Right cardiac atrium (tissue), 5 donors: ENCODE data around the gene CD34. TPM values are rescaled to one million over a fixed set of nuclear protein-coding genes. Genes with fewer than 3 reads are reported as not detected.

Source experiments
- ATAC-seq, 2 donors: fragments of 200-7000 bp; cut with Tn5 transposase; one replicate each; pipeline versions ENCODE4 v1.8.0 to v1.9.1; 2020; ENCODE audit warnings: moderate library complexity in 2 of 2, mild to moderate bottlenecking in 1 of 2
- DNase-seq, 3 donors: peaks; one replicate each; pipeline ENCODE4 v3.0.0-alpha.2; 2020
- H3K27ac ChIP-seq: one replicate; pipeline ENCODE4 v1.5.1; 2013; ENCODE audit warnings: mild to moderate bottlenecking, low read length, control low read depth, moderate library complexity
- H3K27me3 ChIP-seq: one replicate; pipeline ENCODE4 v1.6.1; 2013; ENCODE audit not compliant: control insufficient read depth, insufficient read depth
- H3K4me1 ChIP-seq: one replicate; pipeline ENCODE4 v1.6.1; 2013; ENCODE audit warnings: low read length; ENCODE audit not compliant: control insufficient read depth, insufficient read depth
- H3K4me3 ChIP-seq: one replicate; pipeline ENCODE4 v1.5.1; 2013; ENCODE audit warnings: low read length, control low read depth
- H3K9me3 ChIP-seq: one replicate; pipeline ENCODE4 v1.6.1; 2013; ENCODE audit warnings: low read length; ENCODE audit not compliant: control insufficient read depth
- WGBS: extraction: QIAGEN DNeasy Blood & Tissue Kit; methylation state at CpG from one replicate; pipeline ENCODE4 v1.1.7; 2013; 5-methylcytosine and 5-hydroxymethylcytosine counted together
- intact Hi-C, 4 donors: fragments of 100-400 bp; cut with DNase I; formaldehyde crosslinking; loops; one replicate each; pipeline versions ENCODE4 v1.11.0 to v1.14.0; 2022 to 2023
- polyA plus RNA-seq: library from polyadenylated mRNA; stranded (reverse); fragments of 200-250 nt; gene quantifications from one replicate; pipeline ENCODE4 v1.2.3, GENCODE V29; 2013
- total RNA-seq, 4 donors: library from RNA; stranded (reverse); fragmentation: NEBNext Ultra II Directional; extraction: Animal tissue kit (Norgen Biotek cat#: 25700); gene quantifications; one replicate each; pipeline ENCODE4 v1.2.1, GENCODE V29; 2021
- donor health status: healthy with polysubstance abuse.
- donor health status: DM: no; HTN: yes; CAD: no.
- donor health status: DM: no; HTN: no; CAD: no.
- donor health status: DM: no; HTN: yes; CAD: no; lungs with severe emphysema.
- donor health status: DM: yes; HTN: yes; CAD: no.

The CD34 gene
- total and polyA plus RNA-seq, 5 donors: 81.8 to 170 (median 119) TPM

DNA sequence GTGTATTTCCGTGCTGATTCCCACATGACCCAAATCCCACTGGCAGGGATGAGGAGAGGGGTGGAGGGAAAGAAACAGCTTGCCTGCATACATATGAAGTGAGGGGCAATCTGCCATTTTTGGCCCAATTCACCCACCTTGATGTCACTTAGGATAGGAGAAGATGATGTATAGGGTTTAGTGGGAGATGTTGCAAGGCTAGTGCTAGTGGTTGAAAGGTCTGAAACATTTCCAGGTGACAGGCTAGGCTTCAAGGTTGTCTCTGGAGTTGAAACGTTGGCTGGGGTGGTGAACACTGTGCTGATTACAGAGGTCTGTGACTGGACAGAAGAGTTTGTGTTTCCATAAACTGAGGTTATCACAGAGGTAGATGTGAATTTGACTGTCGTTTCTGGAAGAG, 12.1 kb downstream of the CD34 start:
- peak overlapping the region; percentile 26 for H3K27ac ChIP-seq
- WGBS: 40% methylated on average over 3 of the region's 3 CpGs
- peaks cover 15% of the 10 kb centered on the region for H3K4me1 ChIP-seq
- H3K4me3 ChIP-seq: no peak overlapping the region
- no peak for ATAC-seq
- no peaks in the 10 kb centered on the region for H3K9me3 ChIP-seq
- H3K27me3 ChIP-seq: no peaks in the 10 kb centered on the region
- DNase-seq: no peak
- intact Hi-C loops: loop anchor here in 1 of 4 donors (5.0 kb wide), 1 partner anchor 63 kb away; no protein-coding TSS in a partner anchor

DNA sequence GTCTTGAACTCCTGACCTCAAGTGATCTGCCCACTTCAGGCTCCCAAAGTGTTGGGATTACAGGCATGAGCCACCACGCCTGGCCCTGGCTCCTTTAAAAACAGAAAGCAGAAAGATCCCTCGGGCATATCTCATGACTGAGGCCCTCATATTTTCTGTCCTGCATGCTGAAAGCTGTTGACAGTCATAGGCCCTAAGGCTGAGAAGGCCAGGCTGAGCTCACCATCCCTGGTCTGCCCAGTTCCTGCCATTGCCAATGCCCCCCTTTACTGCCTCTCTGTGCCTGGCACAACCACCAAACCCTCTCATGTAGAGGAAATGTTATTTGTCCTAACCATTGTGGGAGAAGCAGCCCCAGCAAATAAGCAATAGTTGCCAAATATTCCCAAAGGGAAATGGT, 12.7 kb downstream of the CD34 start:
- intact Hi-C loops: loop anchor here in 1 of 4 donors (5.0 kb wide), 1 partner anchor 64 kb away; no protein-coding TSS in a partner anchor
- WGBS: 36% methylated on average over 2 of the region's 2 CpGs
- DNase-seq (no peak), ATAC-seq (peak; percentile 11 to 56)
- Histone ChIP-seq H3K9me3 (no peaks in the 10 kb centered on the region), H3K27ac (peak overlapping the region; percentile 6), H3K4me3 (no peak overlapping the region), H3K4me1 (peaks cover 15% of the 10 kb centered on the region), H3K27me3 (no peaks in the 10 kb centered on the region)

- H3K9me3 ChIP-seq: no peaks in the 10 kb centered on the region
- peaks cover 7% of the 10 kb centered on the region for H3K4me1 ChIP-seq
- no peak overlapping the region for H3K27ac ChIP-seq
- WGBS: 19% methylated on average over 2 of the region's 2 CpGs
- no peaks in the 10 kb centered on the region for H3K27me3 ChIP-seq
- no peak overlapping the region for H3K4me3 ChIP-seq
- DNase-seq (no peak), ATAC-seq (no peak)
- intact Hi-C loops: loop anchor here in 2 of 4 donors (2.0 to 5.0 kb wide), 2 partner anchors 64 to 65 kb away; no protein-coding TSS in a partner anchor
Measured at GRCh38 chr1:207897188-207897587, 13.7 kb downstream of the CD34 start.

DNA sequence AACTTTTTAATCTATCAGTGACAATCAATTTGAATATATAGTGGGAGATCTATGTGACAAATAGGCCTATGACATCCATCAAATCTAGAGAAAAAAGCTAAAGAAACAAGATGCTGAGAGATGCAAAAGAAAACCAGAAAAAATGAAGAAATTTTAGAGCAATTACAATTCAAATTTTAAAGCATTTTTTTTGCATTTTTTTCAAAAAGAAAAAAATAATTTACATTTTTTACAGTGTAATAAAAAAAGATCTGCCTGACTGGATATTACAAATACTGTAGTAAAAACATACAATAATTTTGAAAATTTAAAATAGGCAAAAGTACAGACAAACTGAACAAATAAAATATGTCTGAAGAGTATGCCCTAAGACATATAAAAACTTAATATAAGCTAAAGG, 14.4 kb downstream of the CD34 start:
- Histone ChIP-seq H3K27me3 (no peaks in the 10 kb centered on the region), H3K9me3 (no peaks in the 10 kb centered on the region), H3K4me1 (peaks cover 11% of the 10 kb centered on the region), H3K27ac (no peak overlapping the region), H3K4me3 (no peak overlapping the region)
- ATAC-seq: no peak
- no peak for DNase-seq
- intact Hi-C loops: loop anchor here in 2 of 4 donors (2.0 to 5.0 kb wide), 2 partner anchors 64 to 66 kb away; no protein-coding TSS in a partner anchor

GRCh38 chr1:207894704-207895103, 16.2 kb downstream of the CD34 start:
- no peak overlapping the region for H3K4me3 ChIP-seq
- intact Hi-C loops: loop anchor here in 1 of 4 donors (5.0 kb wide), 1 partner anchor 68 kb away; no protein-coding TSS in a partner anchor
- 93% methylated on average over 2 of the region's 2 CpGs for WGBS

GRCh38 chr1:207893737-207894582, 17.0 kb downstream of the CD34 start:
- H3K27me3 ChIP-seq: no peaks in the 10 kb centered on the region
- no peak overlapping the region for H3K27ac ChIP-seq
- no peak overlapping the region for H3K4me3 ChIP-seq
- intact Hi-C loops: no loop called here
- 58% methylated on average over 6 of the region's 6 CpGs for WGBS
- no peaks in the 10 kb centered on the region for H3K9me3 ChIP-seq
- peaks cover 19% of the 10 kb centered on the region for H3K4me1 ChIP-seq
- no peak for ATAC-seq
- no peak for DNase-seq

More at GRCh38 chr1:207894704-207895103, 16.2 kb downstream of the CD34 start:
- ATAC-seq: no peak
- Histone ChIP-seq H3K27ac (no peak overlapping the region), H3K4me1 (peaks cover 15% of the 10 kb centered on the region), H3K9me3 (no peaks in the 10 kb centered on the region), H3K27me3 (no peaks in the 10 kb centered on the region)
- no peak for DNase-seq

DNA sequence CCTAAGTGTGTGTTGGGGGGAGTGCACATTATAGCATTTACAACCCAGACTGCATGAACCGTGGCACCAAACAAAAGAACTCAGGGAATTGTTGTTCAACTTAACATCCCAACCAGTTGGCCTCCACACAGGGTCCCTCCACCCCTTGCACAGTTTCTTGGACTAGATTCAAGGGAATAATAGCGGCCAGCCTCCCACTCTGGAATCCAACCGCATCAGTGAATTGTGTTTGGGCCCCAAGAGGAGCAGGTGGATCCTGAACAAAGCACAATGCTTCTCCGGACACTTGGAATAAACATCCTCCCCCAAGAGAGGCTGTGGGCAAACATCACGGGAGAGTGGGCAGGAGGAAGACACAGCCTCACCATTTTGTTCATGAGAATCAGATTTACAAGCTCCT, 18.2 kb downstream of the CD34 start:
- no peak overlapping the region for H3K4me3 ChIP-seq
- peaks cover 19% of the 10 kb centered on the region for H3K4me1 ChIP-seq
- H3K27ac ChIP-seq: no peak overlapping the region
- no peaks in the 10 kb centered on the region for H3K27me3 ChIP-seq
- intact Hi-C loops: no loop called here
- no peaks in the 10 kb centered on the region for H3K9me3 ChIP-seq
- ATAC-seq (no peak), DNase-seq (no peak)
- 41% methylated on average over 5 of the region's 5 CpGs for WGBS

DNA sequence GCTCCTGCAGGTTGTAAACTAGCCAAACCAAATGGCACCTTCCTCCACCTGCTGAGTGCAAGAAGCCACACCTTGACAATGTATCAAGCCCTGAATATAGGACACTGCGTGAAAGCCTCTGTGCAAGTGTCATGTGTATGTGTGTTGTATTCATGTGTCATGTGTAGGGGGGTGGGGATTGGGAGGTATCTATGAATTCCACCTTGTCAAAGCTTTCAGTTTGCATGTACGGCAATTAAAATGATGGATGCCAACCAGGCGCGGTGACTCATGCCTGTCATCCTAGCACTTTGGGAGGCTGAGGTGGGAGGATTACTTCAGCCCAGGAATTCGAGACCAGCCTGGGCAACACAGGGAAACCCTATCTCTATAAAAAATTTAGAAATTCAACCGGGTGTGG, 19.8 kb downstream of the CD34 start:
- WGBS: 78% methylated on average over 6 of the region's 6 CpGs

GRCh38 chr1:207890136-207890738, 20.7 kb downstream of the CD34 start:
- peaks cover 22% of the 10 kb centered on the region for H3K4me1 ChIP-seq
- no peaks in the 10 kb centered on the region for H3K9me3 ChIP-seq
- H3K27ac ChIP-seq: peak overlapping the region; percentile 95
- H3K27me3 ChIP-seq: no peaks in the 10 kb centered on the region
- DNase-seq (peak; percentile 83 to 91 (median 89)), ATAC-seq (peak; percentile 85 to 91)
- 17% methylated on average over 4 of the region's 4 CpGs for WGBS
- H3K4me3 ChIP-seq: no peak overlapping the region
- intact Hi-C loops: no loop called here

More for the DNA sequence above, 19.8 kb downstream of the CD34 start:
- intact Hi-C loops: no loop called here
- Histone ChIP-seq H3K9me3 (no peaks in the 10 kb centered on the region), H3K4me3 (no peak overlapping the region), H3K27ac (peak overlapping the region; percentile 95), H3K4me1 (peaks cover 22% of the 10 kb centered on the region), H3K27me3 (no peaks in the 10 kb centered on the region)
- ATAC-seq: no peak
- DNase-seq: no peak

- Histone ChIP-seq H3K27ac (peak overlapping the region; percentile 80), H3K9me3 (no peaks in the 10 kb centered on the region), H3K4me3 (no peak overlapping the region), H3K27me3 (no peaks in the 10 kb centered on the region), H3K4me1 (peaks cover 26% of the 10 kb centered on the region)
- intact Hi-C loops: loop anchor here in 2 of 4 donors (5.0 kb wide), 1 partner anchor 74 kb away; no protein-coding TSS in a partner anchor
- no peak for ATAC-seq
- 40% methylated on average over 5 of the region's 5 CpGs for WGBS
- peak; percentile 44 to 68 (median 57) for DNase-seq
Measured at GRCh38 chr1:207888652-207889051, 22.3 kb downstream of the CD34 start.
